ENCODE measurements around the gene METRNL. TPM values are rescaled to one million over a fixed set of nuclear protein-coding genes. Genes with fewer than 3 reads are reported as not detected.
A peak's percentile ranks its signal among the peaks of the same experiment; 100 is the strongest.

Gene METRNL
- total and polyA plus RNA-seq, 8 donors: 11.1 to 28.3 (median 18.0) TPM

DNA sequence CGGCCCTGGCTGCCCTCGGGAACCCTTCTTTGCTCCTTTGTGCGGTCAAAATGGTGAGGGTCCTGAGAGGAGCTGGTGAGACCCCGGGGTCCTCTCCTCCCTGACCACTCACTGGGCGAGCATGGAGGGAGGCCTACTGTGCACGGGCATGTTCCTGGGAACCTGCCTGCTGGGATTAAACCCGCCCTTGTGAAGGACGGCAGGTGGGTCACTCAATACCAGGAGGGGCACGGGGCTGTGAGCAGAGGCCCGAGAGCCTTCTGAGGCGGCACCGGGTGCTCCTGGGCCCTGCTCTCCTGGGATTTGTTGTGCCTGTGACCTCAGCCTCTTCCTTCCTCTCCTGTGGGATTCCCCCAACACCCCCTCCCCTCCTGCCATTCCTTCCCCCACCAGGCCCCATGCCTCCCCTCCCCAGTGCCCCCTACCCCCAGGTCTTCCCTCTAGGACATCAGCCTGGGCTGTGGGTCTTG lies 19.7 kb downstream of the METRNL start:
- intact Hi-C loops (cut with DNase I): no loop called here
- H3K4me3 ChIP-seq: no peak overlapping the region
- peaks cover 0 to 19% (median 5%) of the 10 kb centered on the region in 3 donors for H3K36me3 ChIP-seq
- peak overlapping the region; percentile 55 to 80 (median 66) for H3K27ac ChIP-seq
- TF ChIP-seq, protein P1, sequence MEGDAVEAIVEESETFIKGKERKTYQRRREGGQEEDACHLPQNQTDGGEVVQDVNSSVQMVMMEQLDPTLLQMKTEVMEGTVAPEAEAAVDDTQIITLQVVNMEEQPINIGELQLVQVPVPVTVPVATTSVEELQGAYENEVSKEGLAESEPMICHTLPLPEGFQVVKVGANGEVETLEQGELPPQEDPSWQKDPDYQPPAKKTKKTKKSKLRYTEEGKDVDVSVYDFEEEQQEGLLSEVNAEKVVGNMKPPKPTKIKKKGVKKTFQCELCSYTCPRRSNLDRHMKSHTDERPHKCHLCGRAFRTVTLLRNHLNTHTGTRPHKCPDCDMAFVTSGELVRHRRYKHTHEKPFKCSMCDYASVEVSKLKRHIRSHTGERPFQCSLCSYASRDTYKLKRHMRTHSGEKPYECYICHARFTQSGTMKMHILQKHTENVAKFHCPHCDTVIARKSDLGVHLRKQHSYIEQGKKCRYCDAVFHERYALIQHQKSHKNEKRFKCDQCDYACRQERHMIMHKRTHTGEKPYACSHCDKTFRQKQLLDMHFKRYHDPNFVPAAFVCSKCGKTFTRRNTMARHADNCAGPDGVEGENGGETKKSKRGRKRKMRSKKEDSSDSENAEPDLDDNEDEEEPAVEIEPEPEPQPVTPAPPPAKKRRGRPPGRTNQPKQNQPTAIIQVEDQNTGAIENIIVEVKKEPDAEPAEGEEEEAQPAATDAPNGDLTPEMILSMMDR (IDR thresholded peaks at IDR 0.05): no peak
- peak in 2 of 4 donors; percentile 2 to 4 for ATAC-seq
- H3K4me1 ChIP-seq: peaks cover 15 to 31% (median 29%) of the 10 kb centered on the region in 3 donors
- no peaks in the 10 kb centered on the region for H3K9me3 ChIP-seq
- FAIRE-seq: no peak
- DNase-seq: peak in 1 of 6 donors; percentile 36
- 35 to 36% methylated on average over 12 of the region's 12 CpGs for WGBS, 2 donors
- H3K27me3 ChIP-seq: no peaks in the 10 kb centered on the region

GRCh38 chr17:83099570-83100181 lies 20.3 kb downstream of the METRNL start:
- H3K4me1 ChIP-seq: peaks cover 15 to 31% (median 29%) of the 10 kb centered on the region in 3 donors
- H3K27ac ChIP-seq: peak overlapping the region; percentile 55 to 80 (median 66)
- no peaks in the 10 kb centered on the region for H3K9me3 ChIP-seq
- FAIRE-seq (no peak), ATAC-seq (peak; percentile 21 to 47 (median 38)), DNase-seq (peak in 3 of 6 donors; percentile 52 to 81 (median 59))
- TF ChIP-seq, protein P1 (IDR thresholded peaks at IDR 0.05): no peak
- peaks cover 0 to 14% (median 5%) of the 10 kb centered on the region in 3 donors for H3K36me3 ChIP-seq
- intact Hi-C loops (cut with DNase I): no loop called here
- WGBS, 2 donors: 8 to 11% methylated on average over 34 of the region's 34 CpGs
- H3K27me3 ChIP-seq: no peaks in the 10 kb centered on the region
- H3K4me3 ChIP-seq: peak overlapping the region in 1 of 4 donors; percentile 25

GRCh38 chr17:83100220-83100852 lies 20.9 kb downstream of the METRNL start:
- Histone ChIP-seq H3K27me3 (no peaks in the 10 kb centered on the region), H3K27ac (peak overlapping the region; percentile 19 to 80 (median 66)), H3K4me1 (peaks cover 15 to 31% (median 29%) of the 10 kb centered on the region in 3 donors), H3K36me3 (peaks cover 0 to 8% (median 1%) of the 10 kb centered on the region in 3 donors), H3K4me3 (peak overlapping the region in 1 of 4 donors; percentile 25), H3K9me3 (no peaks in the 10 kb centered on the region)
- TF ChIP-seq, protein P1 (IDR thresholded peaks at IDR 0.05): no peak
- peak in 3 of 4 donors; percentile 8 to 26 (median 12) for ATAC-seq
- DNase-seq: peak in 3 of 6 donors; percentile 45 to 60 (median 49)
- 17 to 19% methylated on average over 23 to 24 of the region's 24 CpGs for WGBS, 2 donors
- FAIRE-seq: no peak
- intact Hi-C loops (cut with DNase I): no loop called here

DNA sequence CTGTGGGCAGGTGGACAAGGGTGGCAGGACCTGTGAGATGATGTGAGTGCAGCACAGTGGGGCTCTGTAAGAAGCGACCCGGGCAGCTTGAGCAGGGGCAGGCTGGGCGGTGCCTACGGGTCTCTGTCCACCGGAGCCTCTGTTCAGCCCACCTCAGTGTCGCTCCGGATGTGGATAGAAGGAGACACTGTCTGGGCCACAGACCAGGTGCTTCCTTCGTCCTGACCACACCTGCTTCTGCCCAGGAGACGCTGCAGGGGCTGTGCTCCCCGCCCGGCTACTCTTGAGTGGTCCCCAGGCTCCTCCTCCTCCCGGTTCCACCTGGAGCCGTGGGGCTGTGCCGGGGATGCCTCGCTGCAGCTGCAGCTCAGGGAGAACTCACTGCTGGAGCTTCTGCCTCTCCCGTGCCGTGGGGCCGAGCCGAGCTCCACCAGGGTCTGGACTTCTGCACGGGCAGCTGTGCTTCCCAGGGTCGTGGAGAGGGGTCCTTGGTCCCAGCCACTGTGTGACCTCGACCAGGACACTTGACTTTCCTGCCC lies 21.5 kb downstream of the METRNL start:
- H3K4me3 ChIP-seq: no peak overlapping the region
- WGBS, 2 donors: 66% methylated on average over 17 to 22 of the region's 22 CpGs
- H3K4me1 ChIP-seq: peaks cover 15 to 31% (median 29%) of the 10 kb centered on the region in 3 donors
- no peak for FAIRE-seq
- no peak for ATAC-seq
- peaks cover 0 to 2% (median 0%) of the 10 kb centered on the region in 3 donors for H3K36me3 ChIP-seq
- H3K27ac ChIP-seq: peak overlapping the region in 3 of 4 donors; percentile 7 to 50 (median 45)
- intact Hi-C loops (cut with DNase I): no loop called here
- H3K27me3 ChIP-seq: no peaks in the 10 kb centered on the region
- H3K9me3 ChIP-seq: no peaks in the 10 kb centered on the region
- TF ChIP-seq, protein P1 (IDR thresholded peaks at IDR 0.05): no peak
- DNase-seq: peak in 1 of 6 donors; percentile 49

Measured in pancreas (tissue), 10 donors.